Rectal smooth muscle tissue (tissue), 1 donor: ENCODE data around the gene ALDH9A1.

Experiments
- H3K27ac ChIP-seq: one replicate; pipeline ENCODE4 v1.7.0; 2013; ENCODE audit warnings: low read depth, low read length, inconsistent platforms
- H3K27me3 ChIP-seq: one replicate; pipeline ENCODE4 v1.7.0; 2013; ENCODE audit warnings: low read length; ENCODE audit not compliant: control insufficient read depth, insufficient read depth
- H3K36me3 ChIP-seq: one replicate; pipeline ENCODE4 v1.7.0; 2013; ENCODE audit warnings: low read length; ENCODE audit not compliant: control insufficient read depth, insufficient read depth
- H3K4me1 ChIP-seq: one replicate; pipeline ENCODE4 v1.7.0; 2013; ENCODE audit warnings: low read length; ENCODE audit not compliant: control insufficient read depth, insufficient read depth
- H3K4me3 ChIP-seq: one replicate; pipeline ENCODE4 v1.7.0; 2013; ENCODE audit warnings: low read length
- H3K9ac ChIP-seq: one replicate; pipeline ENCODE4 v1.7.0; 2013; ENCODE audit warnings: low read length

The ALDH9A1 gene

DNA sequence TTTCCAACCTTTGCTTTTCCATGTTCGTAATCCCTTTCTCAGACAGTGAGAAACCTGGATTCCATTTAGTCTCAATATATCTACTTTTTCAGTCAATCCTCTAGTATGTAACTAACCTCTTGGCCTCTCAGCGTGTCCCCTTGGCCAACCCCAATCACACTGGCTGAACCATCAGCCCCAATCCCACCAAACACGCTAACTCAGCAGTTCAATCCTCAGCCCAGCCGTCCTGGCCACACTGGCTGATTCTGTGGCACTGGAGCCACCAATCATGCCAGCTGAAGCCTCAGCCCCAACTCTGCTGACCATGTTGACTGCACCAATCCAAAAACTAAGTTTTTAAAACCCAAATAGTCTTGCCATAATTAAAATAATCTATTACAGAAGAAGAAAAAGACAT, 73.9 kb downstream of the ALDH9A1 start:
- no peak overlapping the region for H3K27ac ChIP-seq
- no peaks in the 10 kb centered on the region for H3K4me1 ChIP-seq
- H3K9ac ChIP-seq = no peak overlapping the region
- H3K27me3 ChIP-seq = no peaks in the 10 kb centered on the region
- H3K4me3 ChIP-seq = no peak overlapping the region
- no peaks in the 10 kb centered on the region for H3K36me3 ChIP-seq

DNA sequence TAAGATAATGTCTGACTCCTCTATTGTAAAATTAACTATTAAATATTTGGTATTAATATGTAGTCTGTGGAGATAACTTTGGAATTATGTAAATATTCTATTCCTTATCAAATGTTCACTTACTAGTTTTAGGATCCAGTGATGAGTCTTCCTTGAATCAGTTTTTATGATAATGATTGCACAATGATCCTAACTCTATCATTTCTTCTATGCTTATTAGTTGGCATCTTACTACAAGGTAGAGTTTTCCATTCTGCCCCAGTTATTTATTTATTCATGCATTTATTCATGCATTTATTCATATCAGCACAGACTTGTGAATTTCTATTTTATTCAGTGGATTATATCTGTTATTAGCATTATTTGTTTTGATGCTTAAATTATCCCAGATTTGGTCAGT, 74.7 kb downstream of the ALDH9A1 start:
- H3K27me3 ChIP-seq = no peaks in the 10 kb centered on the region
- no peaks in the 10 kb centered on the region for H3K4me1 ChIP-seq
- no peaks in the 10 kb centered on the region for H3K36me3 ChIP-seq
- H3K4me3 ChIP-seq = no peak overlapping the region
- no peak overlapping the region for H3K27ac ChIP-seq
- no peak overlapping the region for H3K9ac ChIP-seq

DNA sequence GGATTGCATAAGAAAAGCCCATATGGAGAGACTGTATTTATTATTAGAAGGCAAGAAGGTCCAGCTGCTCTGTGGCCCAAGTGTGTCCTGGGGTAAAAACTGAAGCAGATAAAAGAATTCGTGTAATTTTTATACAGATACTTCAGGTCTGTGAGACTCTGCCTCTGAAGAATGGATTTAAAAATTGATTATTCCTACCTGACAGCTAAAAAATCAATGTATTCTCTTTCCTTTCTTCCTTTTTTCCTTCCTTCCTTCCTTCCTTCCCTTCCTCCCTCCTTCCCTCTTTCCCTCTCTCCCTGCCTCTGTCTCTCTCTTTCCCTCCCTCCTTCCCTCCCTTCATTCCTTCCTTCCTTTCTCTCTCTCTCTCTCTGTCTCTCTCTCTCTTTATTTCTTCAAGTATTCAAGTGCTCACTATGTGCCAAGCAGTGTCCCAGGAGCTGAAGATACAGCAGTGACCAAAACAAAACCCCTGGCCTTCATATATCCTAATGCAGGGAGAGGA, 78.7 kb downstream of the ALDH9A1 start:
- Histone ChIP-seq H3K9ac (no peak overlapping the region), H3K27me3 (no peaks in the 10 kb centered on the region), H3K4me3 (no peak overlapping the region), H3K36me3 (no peaks in the 10 kb centered on the region), H3K27ac (no peak overlapping the region), H3K4me1 (no peaks in the 10 kb centered on the region)

DNA sequence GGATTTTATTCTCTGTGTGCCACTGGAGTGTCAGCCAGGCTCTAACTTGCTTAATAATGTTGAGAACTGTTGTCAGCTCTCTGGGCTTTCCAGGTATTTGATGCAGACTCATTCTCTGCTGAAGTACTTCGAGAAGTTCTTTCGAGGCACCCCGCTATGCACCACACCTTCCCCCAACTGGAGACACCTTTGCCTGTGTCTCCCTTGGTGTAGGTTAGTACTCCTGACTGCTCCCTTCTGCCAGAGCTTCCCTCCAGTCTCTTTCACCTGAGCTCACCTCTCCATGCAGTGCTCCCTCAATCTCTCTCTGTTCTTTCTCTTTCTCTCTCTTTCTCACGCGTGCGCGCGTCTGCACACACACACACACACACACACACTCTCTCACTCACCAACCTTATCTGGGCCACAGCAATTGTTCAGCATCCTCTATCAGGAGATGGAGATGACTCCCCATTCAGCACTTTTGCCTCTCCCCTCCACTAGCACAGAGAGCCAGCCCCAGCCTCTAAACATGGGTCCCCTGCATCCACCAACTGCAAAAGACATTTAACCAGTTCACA, 81.3 kb downstream of the ALDH9A1 start:
- Histone ChIP-seq H3K4me3 (no peak overlapping the region), H3K27ac (no peak overlapping the region), H3K4me1 (no peaks in the 10 kb centered on the region), H3K36me3 (no peaks in the 10 kb centered on the region), H3K27me3 (no peaks in the 10 kb centered on the region), H3K9ac (no peak overlapping the region)

DNA sequence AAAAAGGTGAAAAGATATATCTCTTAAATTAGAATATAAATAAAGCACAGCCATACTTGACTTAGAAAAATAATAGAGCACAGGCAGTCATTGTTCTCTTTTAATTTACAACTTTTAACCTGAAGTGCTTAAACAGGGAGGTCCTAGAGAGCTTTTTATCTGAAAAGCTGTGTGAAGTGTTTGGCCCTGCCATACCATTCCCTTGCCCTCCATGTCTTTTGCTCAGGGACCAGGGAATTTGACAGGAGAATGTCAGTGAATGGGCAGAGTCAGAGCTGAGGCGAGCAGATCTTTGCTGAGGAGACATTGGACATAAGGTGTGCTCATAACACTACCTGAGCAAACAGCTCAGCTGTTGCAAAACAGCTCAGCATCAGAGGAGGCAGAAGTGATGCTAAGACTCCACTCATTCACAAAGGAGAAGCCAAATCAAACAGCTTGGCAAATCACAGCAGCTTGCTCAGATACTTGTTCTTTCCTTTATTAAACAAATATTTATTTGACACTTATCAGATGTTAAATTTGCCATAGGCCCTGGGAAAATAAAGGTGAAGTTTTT, 82.2 kb downstream of the ALDH9A1 start:
- no peak overlapping the region for H3K4me3 ChIP-seq
- no peaks in the 10 kb centered on the region for H3K36me3 ChIP-seq
- no peaks in the 10 kb centered on the region for H3K27me3 ChIP-seq
- no peak overlapping the region for H3K27ac ChIP-seq
- no peaks in the 10 kb centered on the region for H3K4me1 ChIP-seq
- no peak overlapping the region for H3K9ac ChIP-seq
